C4-2B (cell line): ENCODE results near the gene KCNT1.

Experiments used
- H3K27ac ChIP-seq: fragments of 450-650 bp; 2 replicates; pipeline ENCODE4 v1.5.1; 2017
- ZFX ChIP-seq: fragments of 450-650 bp; IDR thresholded peaks from 2 replicates; pipeline ENCODE4 v1.6.1; 2017
- TF ChIP-seq, protein P1 (sequence below): fragments of 450-650 bp; conservative IDR thresholded peaks from 2 replicates; pipeline ENCODE4 v1.5.1; 2017; ENCODE audit warnings: mild to moderate bottlenecking

The KCNT1 gene

GRCh38 chr9:135744333-135745070 is 42.5 kb downstream of the KCNT1 start:
- no peak for TF ChIP-seq ZFX
- TF ChIP-seq, protein P1, sequence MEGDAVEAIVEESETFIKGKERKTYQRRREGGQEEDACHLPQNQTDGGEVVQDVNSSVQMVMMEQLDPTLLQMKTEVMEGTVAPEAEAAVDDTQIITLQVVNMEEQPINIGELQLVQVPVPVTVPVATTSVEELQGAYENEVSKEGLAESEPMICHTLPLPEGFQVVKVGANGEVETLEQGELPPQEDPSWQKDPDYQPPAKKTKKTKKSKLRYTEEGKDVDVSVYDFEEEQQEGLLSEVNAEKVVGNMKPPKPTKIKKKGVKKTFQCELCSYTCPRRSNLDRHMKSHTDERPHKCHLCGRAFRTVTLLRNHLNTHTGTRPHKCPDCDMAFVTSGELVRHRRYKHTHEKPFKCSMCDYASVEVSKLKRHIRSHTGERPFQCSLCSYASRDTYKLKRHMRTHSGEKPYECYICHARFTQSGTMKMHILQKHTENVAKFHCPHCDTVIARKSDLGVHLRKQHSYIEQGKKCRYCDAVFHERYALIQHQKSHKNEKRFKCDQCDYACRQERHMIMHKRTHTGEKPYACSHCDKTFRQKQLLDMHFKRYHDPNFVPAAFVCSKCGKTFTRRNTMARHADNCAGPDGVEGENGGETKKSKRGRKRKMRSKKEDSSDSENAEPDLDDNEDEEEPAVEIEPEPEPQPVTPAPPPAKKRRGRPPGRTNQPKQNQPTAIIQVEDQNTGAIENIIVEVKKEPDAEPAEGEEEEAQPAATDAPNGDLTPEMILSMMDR, result no peak
- H3K27ac ChIP-seq, result no peak overlapping the region

DNA sequence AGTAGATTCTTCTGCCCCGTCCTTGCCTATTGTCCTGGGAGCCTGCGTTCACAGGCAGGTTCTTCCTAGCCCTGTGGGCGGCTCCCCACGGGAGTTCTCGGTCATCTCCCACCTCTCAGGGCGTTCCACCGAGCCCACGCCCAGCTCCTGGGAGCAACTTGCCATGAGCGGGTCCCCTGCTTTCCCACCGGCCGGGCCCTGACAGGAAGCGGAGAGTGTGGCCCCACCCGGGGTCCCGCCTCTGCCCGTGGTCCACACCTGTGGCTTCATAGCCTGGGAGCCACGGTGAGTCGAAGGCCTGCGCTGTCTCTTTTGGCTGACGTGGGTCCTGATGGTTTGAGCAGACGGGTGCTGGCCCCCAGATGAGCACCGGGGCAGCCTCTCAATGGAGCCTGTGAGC is 43.2 kb downstream of the KCNT1 start:
- H3K27ac ChIP-seq, result no peak overlapping the region
- no peak for TF ChIP-seq ZFX
- TF ChIP-seq, protein P1, result no peak

DNA sequence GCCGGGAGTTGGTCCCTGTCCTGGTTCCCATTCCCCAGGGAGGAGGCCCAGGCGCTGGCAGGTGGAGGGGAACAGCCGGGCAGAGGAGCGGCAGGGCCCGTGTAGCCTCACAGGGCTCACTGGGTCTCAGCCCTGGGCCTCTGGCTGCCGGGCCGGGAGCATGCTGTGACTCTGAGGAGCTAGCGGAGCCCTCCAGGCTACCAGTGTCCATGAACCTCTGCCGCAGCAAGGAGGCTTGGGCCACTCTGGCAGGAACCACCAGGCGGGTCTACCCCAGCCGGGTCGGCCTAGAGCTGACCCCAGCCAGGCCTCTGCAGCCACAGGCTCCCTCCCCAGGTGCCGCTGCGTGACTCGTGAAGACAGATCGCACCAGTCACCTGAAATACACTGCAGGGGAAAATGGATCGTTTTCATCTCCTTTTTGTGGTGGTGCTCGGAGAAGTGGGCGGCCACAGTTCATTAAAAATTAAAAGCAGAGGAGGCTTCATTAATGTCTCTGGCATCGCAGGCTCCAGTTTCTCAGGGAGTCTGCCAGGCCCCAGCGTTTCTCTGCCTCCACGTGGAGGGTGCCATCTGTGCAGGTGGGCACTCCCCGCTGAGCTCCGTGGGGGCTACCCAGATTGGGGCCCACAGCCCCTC is 43.8 kb downstream of the KCNT1 start:
- TF ChIP-seq, protein P1, result no peak
- TF ChIP-seq ZFX, result no peak
- H3K27ac ChIP-seq, result no peak overlapping the region

DNA sequence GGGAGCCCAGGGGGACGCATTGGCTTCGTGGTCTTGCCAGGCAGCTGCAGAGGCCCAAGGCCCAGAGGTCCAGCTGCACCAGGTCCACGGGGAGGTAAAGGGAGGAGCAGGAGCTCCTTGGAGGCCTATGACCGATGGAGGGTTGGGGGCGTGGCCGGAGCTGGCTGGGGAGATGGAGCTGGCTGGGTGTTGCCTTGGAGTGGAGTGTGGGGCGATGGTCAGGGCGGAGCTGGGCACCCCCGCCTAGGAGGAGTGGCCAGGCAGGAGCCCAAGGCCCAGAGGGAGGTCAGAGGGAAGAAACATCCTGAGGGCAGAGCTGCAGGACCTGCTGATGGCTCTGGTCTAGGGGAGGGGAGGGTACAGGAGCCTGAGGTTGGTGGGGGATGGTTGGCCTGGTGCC is 44.6 kb downstream of the KCNT1 start:
- TF ChIP-seq, protein P1, result no peak
- TF ChIP-seq ZFX, result no peak
- H3K27ac ChIP-seq, result no peak overlapping the region

GRCh38 chr9:135747311-135747710 is 45.3 kb downstream of the KCNT1 start:
- TF ChIP-seq, protein P1, result no peak
- TF ChIP-seq ZFX, result no peak
- no peak overlapping the region for H3K27ac ChIP-seq

- TF ChIP-seq ZFX, result no peak
- TF ChIP-seq, protein P1, result no peak
Measured at GRCh38 chr9:135748676-135749075, 46.7 kb downstream of the KCNT1 start.

More at GRCh38 chr9:135748676-135749075, 46.7 kb downstream of the KCNT1 start:
- no peak overlapping the region for H3K27ac ChIP-seq
